Body of pancreas (tissue), 4 donors: ENCODE measurements around the gene NPHS2. TPM values are rescaled to one million over a fixed set of nuclear protein-coding genes. Genes with fewer than 3 reads are reported as not detected.

Source experiments
- ATAC-seq: fragments of 150-250 bp; one replicate; pipeline ENCODE4 v1.9.1; 2016
- DNase-seq, 4 donors: peaks; one replicate each; pipeline ENCODE4 v3.0.0-alpha.2; 2019
- H3K27ac ChIP-seq, 4 donors: fragments of 200-600 bp; sonication (generic); 1 replicate in 3 of 4; 2 replicates in 1 of 4; pipeline versions ENCODE4 v1.5.1 to v1.6.1; 2016 to 2019; ENCODE audit warnings: mild to moderate bottlenecking in 1 of 4, mixed read lengths in 1 of 4, moderate library complexity in 1 of 4
- H3K27me3 ChIP-seq, 2 donors: fragments of 200-600 bp; sonication (generic); one replicate each; pipeline ENCODE4 v1.6.0; 2016; ENCODE audit warnings: mild to moderate bottlenecking in 1 of 2
- H3K36me3 ChIP-seq, 2 donors: fragments of 200-600 bp; sonication (generic); replicated peaks in 1 of 2; 2 replicates each; pipeline ENCODE4 v1.5.1; 2016; ENCODE audit warnings: low read depth in 2 of 2; ENCODE audit not compliant: insufficient read depth in 1 of 2
- H3K4me1 ChIP-seq: fragments of 200-600 bp; sonication (generic); one replicate; pipeline ENCODE4 v1.6.0; 2016
- H3K4me3 ChIP-seq, 2 donors: fragments of 200-600 bp; sonication (generic); 1 replicate in 1 of 2; 2 replicates in 1 of 2; pipeline ENCODE4 v1.5.1; 2016 to 2019
- H3K9me3 ChIP-seq, 3 donors: fragments of 200-600 bp; sonication (generic); 1 replicate in 2 of 3; 2 replicates in 1 of 3; pipeline ENCODE4 v1.5.1; 2016
- POLR2A ChIP-seq, 3 donors: fragments of 450-650 bp; IDR thresholded peaks; one replicate each; pipeline ENCODE4 v1.6.1; 2016; ENCODE audit warnings: antibody characterized with exemption in 3 of 3, mild to moderate bottlenecking in 2 of 3
- WGBS, 2 donors: methylation state at CpG; one replicate each; pipeline ENCODE4 v1.1.5; 2017; 5-methylcytosine and 5-hydroxymethylcytosine counted together
- intact Hi-C: fragments of 100-400 bp; cut with DNase I; formaldehyde crosslinking; loops from one replicate; pipeline ENCODE4 v1.15.1; 2023
- total RNA-seq, 2 donors: library from RNA; depleted of rRNA; stranded (reverse); fragments of >200 nt; gene quantifications; one replicate each; pipeline ENCODE4 v1.1.0, GENCODE V29; 2016
- TF ChIP-seq, protein P1 (sequence below), 7 experiments: fragments of 450-650 bp in 4 of 7; fragments of 200-600 bp in 3 of 7; sonication (generic) in 3 of 7; IDR thresholded peaks; one replicate each; pipeline ENCODE4 v1.5.1; 2016 to 2019; ENCODE audit warnings: antibody characterized with exemption in 7 of 7

Gene NPHS2
- not detected for total RNA-seq

DNA sequence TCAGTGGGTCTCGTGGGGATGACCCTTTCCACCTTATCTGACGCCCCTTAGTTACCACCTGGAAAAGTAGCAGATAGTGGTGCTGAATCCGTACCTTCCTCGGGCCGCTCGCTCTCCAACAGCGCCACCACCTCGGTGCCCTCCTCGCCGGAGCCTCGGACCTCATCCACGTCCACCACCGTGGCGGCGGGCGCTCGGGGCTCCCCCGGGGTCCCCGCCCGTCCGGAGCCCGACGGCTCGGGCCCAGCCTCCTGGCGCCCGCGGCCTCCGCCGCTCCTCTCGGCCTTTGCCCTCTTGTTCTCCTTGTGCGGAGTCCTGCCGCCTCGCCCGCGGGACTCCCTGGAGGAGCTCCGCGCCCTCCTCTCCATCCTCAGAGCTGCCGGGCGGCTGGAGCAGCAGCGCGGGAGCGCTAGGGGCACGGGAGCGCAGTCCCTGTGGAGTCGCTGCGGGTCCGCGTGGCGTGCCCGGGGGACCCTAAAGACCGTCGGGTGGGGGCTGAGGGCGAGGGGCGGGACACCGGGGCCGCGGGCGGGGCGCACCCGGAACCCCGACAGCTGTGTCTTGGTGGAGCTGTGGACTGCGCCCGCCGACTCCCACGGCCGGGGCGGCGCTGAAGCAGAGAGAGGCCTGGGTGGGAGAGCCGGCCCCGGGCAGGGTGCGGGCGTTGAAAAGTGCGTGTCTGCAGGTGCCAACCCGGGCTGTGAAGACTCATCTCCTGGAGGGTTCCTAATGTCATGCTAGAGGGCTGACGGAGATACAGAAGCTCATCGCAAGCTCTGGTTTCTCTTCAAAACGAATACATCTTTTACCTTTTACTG is at the start of gene NPHS2:
Gene NPHS2, minus strand, starts transcription at position 452 of the 818 bp plus-strand sequence. Its CDS starts 84 bp downstream, at position 368.
- peaks cover 0 to 11% of the 10 kb centered on the region in 2 donors for H3K27me3 ChIP-seq
- no peak within 1 kb of the TSS for H3K4me3 ChIP-seq
- intact Hi-C loops = no loop called here
- WGBS, 2 donors = 7 to 12% methylated on average over 11 to 48 of the region's 77 CpGs
- no peak within 1 kb of the TSS for H3K27ac ChIP-seq
- no peaks in the 10 kb centered on the region for H3K36me3 ChIP-seq
- DNase-seq = peak in 1 of 4 donors; percentile 4
- TF ChIP-seq, protein P1, sequence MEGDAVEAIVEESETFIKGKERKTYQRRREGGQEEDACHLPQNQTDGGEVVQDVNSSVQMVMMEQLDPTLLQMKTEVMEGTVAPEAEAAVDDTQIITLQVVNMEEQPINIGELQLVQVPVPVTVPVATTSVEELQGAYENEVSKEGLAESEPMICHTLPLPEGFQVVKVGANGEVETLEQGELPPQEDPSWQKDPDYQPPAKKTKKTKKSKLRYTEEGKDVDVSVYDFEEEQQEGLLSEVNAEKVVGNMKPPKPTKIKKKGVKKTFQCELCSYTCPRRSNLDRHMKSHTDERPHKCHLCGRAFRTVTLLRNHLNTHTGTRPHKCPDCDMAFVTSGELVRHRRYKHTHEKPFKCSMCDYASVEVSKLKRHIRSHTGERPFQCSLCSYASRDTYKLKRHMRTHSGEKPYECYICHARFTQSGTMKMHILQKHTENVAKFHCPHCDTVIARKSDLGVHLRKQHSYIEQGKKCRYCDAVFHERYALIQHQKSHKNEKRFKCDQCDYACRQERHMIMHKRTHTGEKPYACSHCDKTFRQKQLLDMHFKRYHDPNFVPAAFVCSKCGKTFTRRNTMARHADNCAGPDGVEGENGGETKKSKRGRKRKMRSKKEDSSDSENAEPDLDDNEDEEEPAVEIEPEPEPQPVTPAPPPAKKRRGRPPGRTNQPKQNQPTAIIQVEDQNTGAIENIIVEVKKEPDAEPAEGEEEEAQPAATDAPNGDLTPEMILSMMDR (IDR thresholded peaks at IDR 0.05) = no peak
- no peak for TF ChIP-seq POLR2A (IDR thresholded peaks at IDR 0.05)
- ATAC-seq = no peak
- no peaks in the 10 kb centered on the region for H3K9me3 ChIP-seq
- H3K4me1 ChIP-seq = peaks cover 8% of the 10 kb centered on the region

DNA sequence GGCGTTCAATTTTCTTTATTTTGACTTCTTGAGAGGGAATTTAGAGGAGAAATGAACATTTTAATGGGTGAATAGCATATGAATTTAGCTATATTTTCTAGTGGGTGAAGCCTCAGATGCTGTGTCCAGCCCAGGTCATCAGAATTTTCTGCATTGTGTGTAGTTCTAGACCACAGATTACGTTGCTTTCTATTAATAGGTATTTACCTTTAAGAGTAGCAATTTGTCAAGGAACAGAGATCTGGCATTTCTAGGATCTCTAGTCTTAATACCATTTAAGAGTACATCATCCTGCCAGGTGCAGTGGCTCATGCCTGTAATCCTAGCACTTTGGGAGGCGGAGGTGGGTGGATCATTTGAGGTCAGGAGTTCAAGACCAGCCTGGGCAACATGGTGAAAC is 36.6 kb upstream of the NPHS2 start:
- Histone ChIP-seq H3K4me3 (no peak overlapping the region), H3K9me3 (no peaks in the 10 kb centered on the region), H3K4me1 (no peaks in the 10 kb centered on the region), H3K27ac (no peak overlapping the region), H3K36me3 (no peaks in the 10 kb centered on the region), H3K27me3 (no peaks in the 10 kb centered on the region)
- intact Hi-C loops = no loop called here
- 61 to 74% methylated on average over 3 of the region's 3 CpGs for WGBS, 2 donors
- ATAC-seq (no peak), DNase-seq (no peak)
- TF ChIP-seq POLR2A (IDR thresholded peaks at IDR 0.05) = no peak

DNA sequence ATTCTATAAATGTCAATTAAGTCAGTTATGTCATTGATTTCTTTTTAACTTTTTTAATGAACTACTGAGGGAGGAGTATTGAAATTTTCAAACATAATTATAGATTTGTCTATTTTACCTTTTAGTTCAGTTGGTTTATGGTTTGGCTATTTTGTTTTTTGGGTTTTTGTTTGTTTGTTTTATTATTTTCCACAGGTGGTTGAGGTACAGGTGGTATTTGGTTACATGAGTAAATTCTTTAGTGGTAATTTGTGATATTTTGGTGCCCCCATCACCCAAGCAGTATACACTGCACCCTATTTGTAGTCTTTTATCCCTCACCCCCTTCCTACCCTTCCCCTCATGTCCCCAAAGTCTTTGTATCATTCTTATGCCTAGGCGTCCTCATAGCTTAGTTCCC is 25.3 kb upstream of the NPHS2 start:
- Histone ChIP-seq H3K27ac (no peak overlapping the region), H3K4me1 (no peaks in the 10 kb centered on the region), H3K4me3 (no peak overlapping the region), H3K27me3 (no peaks in the 10 kb centered on the region), H3K9me3 (no peaks in the 10 kb centered on the region), H3K36me3 (no peaks in the 10 kb centered on the region)
- ATAC-seq (no peak), DNase-seq (no peak)
- intact Hi-C loops = no loop called here
- no peak for TF ChIP-seq POLR2A (IDR thresholded peaks at IDR 0.05)
- TF ChIP-seq, protein P1 (IDR thresholded peaks at IDR 0.05) = no peak
- WGBS, 2 donors = 67 to 82% methylated on average over 1 of the region's 1 CpG

DNA sequence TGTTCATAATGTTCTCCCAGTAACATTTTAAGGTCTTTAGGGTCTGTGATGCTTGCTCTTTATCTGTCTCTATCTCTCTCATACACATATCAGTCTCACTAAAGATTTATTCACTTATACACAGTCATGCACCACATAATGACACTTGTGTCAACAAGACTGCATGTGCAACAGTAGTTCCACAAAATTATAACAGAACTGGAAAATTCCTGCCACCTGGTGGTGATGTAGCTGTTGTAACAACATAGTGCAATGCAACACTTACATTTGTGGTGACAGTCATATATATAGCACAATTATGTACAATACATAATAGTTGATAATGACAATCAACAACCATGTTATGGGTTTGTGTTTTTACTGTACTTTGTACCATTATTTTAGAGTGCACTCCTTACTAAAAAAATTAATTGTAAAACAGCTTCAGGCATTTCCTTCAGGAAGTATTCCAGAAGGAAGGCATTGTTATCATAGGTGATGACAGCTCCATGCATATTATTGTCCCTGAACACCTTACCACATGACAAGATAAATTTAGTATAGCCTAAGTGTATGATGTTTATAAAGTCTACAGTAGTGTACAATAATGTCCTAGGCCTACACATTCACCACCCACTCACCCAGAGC is 24.0 kb upstream of the NPHS2 start:
- no peaks in the 10 kb centered on the region for H3K36me3 ChIP-seq
- no peaks in the 10 kb centered on the region for H3K4me1 ChIP-seq
- TF ChIP-seq POLR2A (IDR thresholded peaks at IDR 0.05) = no peak
- TF ChIP-seq, protein P1 (IDR thresholded peaks at IDR 0.05) = peak in 6 of 7 experiments; percentile 19 to 65 (median 47)
- H3K27ac ChIP-seq = no peak overlapping the region
- no peaks in the 10 kb centered on the region for H3K27me3 ChIP-seq
- H3K4me3 ChIP-seq = no peak overlapping the region
- intact Hi-C loops = no loop called here
- no peaks in the 10 kb centered on the region for H3K9me3 ChIP-seq
- DNase-seq = peak in 2 of 4 donors; percentile 49 to 61
- ATAC-seq = peak; percentile 69

DNA sequence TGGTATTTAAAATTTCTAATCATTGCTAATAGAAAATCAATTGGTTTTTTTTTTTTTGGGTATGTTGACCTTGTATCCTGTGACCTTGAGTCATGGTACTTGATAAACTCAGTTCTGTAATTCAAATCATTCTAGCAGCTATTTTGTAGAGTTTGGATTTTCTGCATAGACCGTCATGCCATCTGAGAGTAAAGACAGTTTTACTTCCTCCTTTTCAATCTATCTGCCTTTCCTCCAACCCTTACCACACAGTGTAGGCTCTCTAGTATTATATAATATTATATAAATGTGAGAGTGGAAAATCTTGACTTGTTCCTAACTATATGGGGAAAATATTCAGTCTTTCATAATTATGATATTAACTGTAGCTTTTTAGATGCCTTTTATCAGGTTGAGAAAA is 22.9 kb upstream of the NPHS2 start:
- Histone ChIP-seq H3K27ac (no peak overlapping the region), H3K27me3 (no peaks in the 10 kb centered on the region), H3K4me3 (no peak overlapping the region), H3K9me3 (no peaks in the 10 kb centered on the region), H3K36me3 (no peaks in the 10 kb centered on the region), H3K4me1 (no peaks in the 10 kb centered on the region)
- no peak for ATAC-seq
- 63 to 65% methylated on average over 1 of the region's 1 CpG for WGBS, 2 donors
- no peak for TF ChIP-seq POLR2A (IDR thresholded peaks at IDR 0.05)
- TF ChIP-seq, protein P1 (IDR thresholded peaks at IDR 0.05) = no peak
- no peak for DNase-seq
- intact Hi-C loops = no loop called here
